ENCODE data around the gene COA7.

COA7 gene

GRCh38 chr1:52677076-52677806, 20.9 kb downstream of the COA7 start:
- TF ChIP-seq CTCF (conservative IDR thresholded peaks at IDR 0.05; ENCODE audit: low read length), result no peak
- DNase-seq (ENCODE audit: low read depth), result no peak
- H3K4me3 ChIP-seq (ENCODE audit: low read length), result no peak overlapping the region

- no peak for DNase-seq (ENCODE audit: low read depth)
- no peak for TF ChIP-seq CTCF (conservative IDR thresholded peaks at IDR 0.05; ENCODE audit: low read length)
- H3K4me3 ChIP-seq (ENCODE audit: low read length), result no peak overlapping the region
Observed at GRCh38 chr1:52676249-52676903, 21.8 kb downstream of the COA7 start.

- no peak for TF ChIP-seq CTCF (conservative IDR thresholded peaks at IDR 0.05; ENCODE audit: low read length)
- no peak overlapping the region for H3K4me3 ChIP-seq (ENCODE audit: low read length)
- DNase-seq (ENCODE audit: low read depth), result no peak
Observed at GRCh38 chr1:52674497-52675384, 23.4 kb downstream of the COA7 start.

- H3K4me3 ChIP-seq (ENCODE audit: low read length), result no peak overlapping the region
- no peak for DNase-seq (ENCODE audit: low read depth)
- TF ChIP-seq CTCF (conservative IDR thresholded peaks at IDR 0.05; ENCODE audit: low read length), result no peak
Observed at GRCh38 chr1:52673513-52673912, 24.6 kb downstream of the COA7 start.

- no peak overlapping the region for H3K4me3 ChIP-seq (ENCODE audit: low read length)
- no peak for TF ChIP-seq CTCF (conservative IDR thresholded peaks at IDR 0.05; ENCODE audit: low read length)
- DNase-seq (ENCODE audit: low read depth), result peak; percentile 37
Observed at GRCh38 chr1:52672946-52673345, 25.2 kb downstream of the COA7 start.

- H3K4me3 ChIP-seq (ENCODE audit: low read length), result no peak overlapping the region
- DNase-seq (ENCODE audit: low read depth), result peak; percentile 39
- TF ChIP-seq CTCF (conservative IDR thresholded peaks at IDR 0.05; ENCODE audit: low read length), result no peak
Observed at GRCh38 chr1:52670604-52671003, 27.5 kb downstream of the COA7 start.

Data from AG10803 (cell line).